ENCODE measurements around the gene OR14J1. TPM values are rescaled to one million over a fixed set of nuclear protein-coding genes. Genes with fewer than 3 reads are reported as not detected.

The OR14J1 gene
- total and polyA plus RNA-seq, 2 donors (not counting 3 experiments of a cell fraction or from before 2014, with no cell fraction given) = not detected

DNA sequence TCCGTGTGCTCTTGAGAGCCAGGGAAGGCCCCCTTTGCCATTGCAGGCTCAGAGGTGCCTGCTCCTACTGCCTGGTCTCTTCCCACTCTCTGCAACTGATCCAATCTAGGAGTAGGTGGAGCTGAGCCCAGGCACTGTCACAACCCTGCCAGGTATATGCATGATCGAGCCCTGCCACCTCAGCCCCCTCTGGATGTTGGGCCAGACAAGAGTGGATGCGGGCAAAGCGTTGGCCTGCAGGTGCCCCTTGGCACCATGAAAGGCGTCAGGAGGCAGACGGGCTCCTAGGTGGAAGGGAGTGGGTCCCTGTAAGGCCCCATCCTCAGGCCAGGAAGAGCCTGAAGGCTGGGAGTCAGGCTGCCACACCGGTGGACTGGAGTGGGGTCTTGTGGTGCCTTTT is 5.9 kb upstream of the OR14J1 start:
- Histone ChIP-seq H3K4me1 (ENCODE audit: control insufficient read depth, extremely low read depth, insufficient read depth, low read length) (no peaks in the 10 kb centered on the region), H3K9me1 (replicated peaks; ENCODE audit: control insufficient read depth, extremely low read depth, insufficient read depth, low read length) (no peaks in the 10 kb centered on the region), H3K79me2 (ENCODE audit: control insufficient read depth, insufficient read depth, low read length) (no peaks in the 10 kb centered on the region), H2AFZ (ENCODE audit: low read depth, low read length) (no peak overlapping the region), H3K9me3 (replicated peaks; ENCODE audit: control insufficient read depth, insufficient read depth, low read length) (no peaks in the 10 kb centered on the region), H3K4me3 (replicated peaks in 1 of 3; ENCODE audit: insufficient read depth in 1 of 3, low read depth in 1 of 3, low read length in 3 of 3) (no peak overlapping the region), H3K27ac (ENCODE audit: insufficient read depth, low read depth, low read length) (no peak overlapping the region), H3K9ac (replicated peaks; ENCODE audit: extremely low read depth, insufficient read depth, low read length) (no peak overlapping the region), H3K27me3 (ENCODE audit: control insufficient read depth in 2 of 2, insufficient read depth in 2 of 2, low read length in 2 of 2) (no peaks in the 10 kb centered on the region), H4K20me1 (replicated peaks; ENCODE audit: control insufficient read depth, extremely low read depth, insufficient read depth, low read length) (no peaks in the 10 kb centered on the region), H3K36me3 (ENCODE audit: control insufficient read depth in 2 of 2, extremely low read depth in 1 of 2, insufficient read depth in 2 of 2, low read length in 2 of 2) (no peaks in the 10 kb centered on the region), H3K4me2 (ENCODE audit: insufficient read depth, low read length) (no peak overlapping the region)
- no TSS peak for BruUV-seq (replicated peaks)
- CTCF ChIA-PET = no interaction called here
- dilution Hi-C loops (cut with MboI; ENCODE audit: extremely low pct_ligation_motif_present, low sequenced_read_pairs) (no loop called here), intact Hi-C loops (cut with micrococcal nuclease) (no loop called here)
- TF ChIP-seq EZH2 (IDR thresholded peaks at IDR 0.05; ENCODE audit: borderline replicate concordance, low read depth, low read length, severe bottlenecking) = no peak
- no peak for TF ChIP-seq FOS (IDR thresholded peaks at IDR 0.05; ENCODE audit: borderline replicate concordance, insufficient read depth, low read length)
- TF ChIP-seq MYC (IDR thresholded peaks at IDR 0.05; ENCODE audit: low read depth, low read length) = no peak
- TF ChIP-seq MAX (IDR thresholded peaks at IDR 0.05; ENCODE audit: insufficient read depth, insufficient read length) = no peak
- no peak for TF ChIP-seq GATA2 (IDR thresholded peaks at IDR 0.05; ENCODE audit: insufficient read depth, insufficient read length, low read depth, low read length)
- TF ChIP-seq POLR2A (IDR thresholded peaks at IDR 0.05; ENCODE audit: low read depth, low read length) = no peak
- TF ChIP-seq JUN (IDR thresholded peaks at IDR 0.05; ENCODE audit: borderline replicate concordance, insufficient read depth, insufficient read length, low read depth) = no peak
- no peak for TF ChIP-seq CTCF (IDR thresholded peaks at IDR 0.05; ENCODE audit: extremely low read depth in 1 of 2, insufficient read depth in 1 of 2, low read depth in 1 of 2, low read length in 2 of 2)
- no peak for TF ChIP-seq POLR2AphosphoS5 (IDR thresholded peaks at IDR 0.05; ENCODE audit: insufficient read depth, low read depth, low read length)
- FAIRE-seq (no peak), DNase-seq (ENCODE audit: low read depth, low spot score) (no peak)
- POLR2A ChIA-PET = no interaction called here
